HepG2 (cell line): Measurements from ENCODE around the gene RAD51C. TPM values are rescaled to one million over a fixed set of nuclear protein-coding genes. Genes with fewer than 3 reads are reported as not detected.
A peak's percentile ranks its signal among the peaks of the same experiment; 100 is the strongest.
"Not testable (repeated sequence)": the region's sequence is repeated elsewhere in the genome, so short reads cannot be mapped to it uniquely, and the experiment has no call there.

ENCODE experiments used
- ATAC-seq: fragments of 200-7000 bp; cut with Tn5 transposase; 3 replicates; pipeline ENCODE4 v1.9.1; 2020; ENCODE audit warnings: mild to moderate bottlenecking, moderate library complexity
- BruUV-seq: library from RNA; stranded (reverse); fragments of 400-500 nt; replicated peaks from 2 replicates; lab custom pipeline; 2021; lab: Mats Ljungman, UMichigan
- CTCF ChIA-PET: fragments of 300-600 bp; formaldehyde crosslinking; extraction: SDS; loops from one replicate; lab custom pipeline; 2021; ENCODE audit warnings: low total read pairs, inconsistent platforms, low intra/inter-chr PET ratio; lab: Yijun Ruan, JAX
- POLR2A ChIA-PET: fragments of 350-600 bp; sonication (Branson Sonifier 250); formaldehyde crosslinking; loops from one replicate; lab custom pipeline; 2020; ENCODE audit warnings: antibody characterized with exemption, inconsistent platforms; lab: Yijun Ruan, JAX
- DNase-seq: peaks from one replicate; pipeline ENCODE4 v3.0.0-alpha.2; 2015; ENCODE audit warnings: low spot score
- FAIRE-seq: peaks from 3 replicates; lab custom pipeline; 2011; peaks lifted over from hg19 to GRCh38; lab: Jason Lieb, UNC
- H2AFZ ChIP-seq: one replicate; pipeline ENCODE4 v1.6.1; 2011; ENCODE audit warnings: low read length, inconsistent platforms
- H3K27ac ChIP-seq: fragments of 300-600 bp; 3 replicates; pipeline ENCODE4 v1.8.0; 2011; ENCODE audit warnings: mixed run types, mild to moderate bottlenecking, mixed read lengths, low read length, inconsistent platforms; ENCODE audit not compliant: insufficient read depth; ENCODE audit errors: extremely low read length
- H3K27me3 ChIP-seq, 2 experiments: fragments of 200-600 bp in 1 of 2; 2 replicates in 1 of 2; 3 replicates in 1 of 2; pipeline versions ENCODE4 v1.6.0 to v1.8.0; 2011; ENCODE audit warnings: low read length in 2 of 2, mild to moderate bottlenecking in 2 of 2, moderate library complexity in 2 of 2, inconsistent platforms in 1 of 2; ENCODE audit not compliant: insufficient read depth in 2 of 2, control insufficient read depth in 1 of 2
- H3K36me3 ChIP-seq, 2 experiments: fragments of 200-600 bp in 1 of 2; replicated peaks in 1 of 2; 2 replicates in 1 of 2; 3 replicates in 1 of 2; pipeline versions ENCODE4 v1.5.1 to v1.8.0; 2011; ENCODE audit warnings: low read length in 2 of 2, inconsistent platforms in 1 of 2; ENCODE audit not compliant: insufficient read depth in 2 of 2, control insufficient read depth in 1 of 2
- H3K4me1 ChIP-seq: 2 replicates; pipeline ENCODE4 v1.5.1; 2012; ENCODE audit warnings: low read length, inconsistent platforms; ENCODE audit not compliant: insufficient read depth
- H3K4me2 ChIP-seq: 2 replicates; pipeline ENCODE4 v1.6.0; 2011; ENCODE audit warnings: low read depth, low read length, inconsistent platforms
- H3K4me3 ChIP-seq, 3 experiments: fragments of 200-600 bp in 1 of 3; sonication (generic), shearing (Covaris generic) in 1 of 3; replicated peaks in 1 of 3; 2 replicates each; pipeline ENCODE4 v1.5.1; 2011 to 2016; ENCODE audit warnings: low read length in 3 of 3, inconsistent platforms in 2 of 3, low read depth in 2 of 3, mild to moderate bottlenecking in 2 of 3, control low read depth in 1 of 3, mixed read lengths in 1 of 3; ENCODE audit not compliant: insufficient read depth in 1 of 3
- H3K79me2 ChIP-seq: one replicate; pipeline ENCODE4 v1.6.1; 2011; ENCODE audit warnings: low read length, inconsistent platforms; ENCODE audit not compliant: insufficient read depth
- H3K9ac ChIP-seq: 2 replicates; pipeline ENCODE4 v1.6.0; 2011; ENCODE audit warnings: mild to moderate bottlenecking, low read depth, low read length, inconsistent platforms; ENCODE audit not compliant: insufficient read depth
- H3K9me3 ChIP-seq: 2 replicates; pipeline ENCODE4 v1.5.1; 2012; ENCODE audit warnings: mild to moderate bottlenecking, low read length
- H4K20me1 ChIP-seq: 2 replicates; pipeline ENCODE4 v1.6.0; 2011; ENCODE audit warnings: inconsistent platforms, mild to moderate bottlenecking, low read length, moderate library complexity; ENCODE audit not compliant: insufficient read depth
- GATAD2A ChIP-seq: IDR thresholded peaks from 2 replicates; pipeline ENCODE4 v1.6.1; 2016
- MAFK ChIP-seq, 2 experiments: IDR thresholded peaks in 1 of 2; conservative IDR thresholded peaks in 1 of 2; 2 replicates each; pipeline ENCODE4 v1.6.1; 2011; ENCODE audit warnings: improper control_type of control experiment in 2 of 2, low read length in 2 of 2
- TFAP4 ChIP-seq: sonication (generic); IDR thresholded peaks from 2 replicates; pipeline ENCODE4 v1.6.1; 2016; ENCODE audit warnings: low read depth, borderline replicate concordance
- ZMYM2 ChIP-seq: sonication (generic); formaldehyde crosslinking; IDR thresholded peaks from 2 replicates; pipeline ENCODE4 v1.8.0; 2022; ENCODE audit warnings: mild to moderate bottlenecking, missing genetic modification reagents
- ZNF790 ChIP-seq: sonication (generic); formaldehyde crosslinking; IDR thresholded peaks from 2 replicates; pipeline ENCODE4 v1.8.0; 2022; ENCODE audit warnings: missing genetic modification reagents, mild to moderate bottlenecking, borderline replicate concordance
- WGBS: methylation state at CpG from one replicate; pipeline ENCODE4 v1.1.6; 2017; ENCODE audit warnings: low lambda C conversion rate; 5-methylcytosine and 5-hydroxymethylcytosine counted together
- in situ Hi-C: cut with HindIII; loops from 2 replicates; pipeline ENCODE4 v1.10.0; 2017; ENCODE audit warnings: low pct_unique_long_range_greater_than_20kb; ENCODE audit not compliant: extremely low pct_ligation_motif_present
- intact Hi-C: fragments of 100-400 bp; cut with micrococcal nuclease; formaldehyde crosslinking; loops from one replicate; pipeline ENCODE4 v1.10.0; 2022; ENCODE audit not compliant: unreplicated experiment
- polyA plus RNA-seq, 8 experiments: library from polyadenylated mRNA; depleted of rRNA in 3 of 8; stranded (reverse) in 7 of 8; unstranded in 1 of 8; fragments of >200 nt; fragmentation: Illumina TruSeq in 4 of 8; extraction: Trizol in 4 of 8; gene quantifications; 2 replicates each; pipeline versions ENCODE4 v1.2.1 to v1.2.3, GENCODE V29; 2011 to 2016; ENCODE audit warnings: low read depth in 4 of 8, missing spikeins in 1 of 8, mixed read lengths in 1 of 8; ENCODE audit not compliant: insufficient read depth in 1 of 8
- total RNA-seq, 5 experiments: library from RNA; depleted of rRNA; stranded (reverse); fragments of >200 nt; fragmentation: Illumina TruSeq; extraction: Trizol; gene quantifications; 2 replicates each; pipeline ENCODE4 v1.2.3, GENCODE V29; 2016; ENCODE audit warnings: low read depth in 1 of 5

RAD51C gene
- total and polyA plus RNA-seq, 2 of the 13 experiments (the other 11 are each of a cell fraction or from before 2014, with no cell fraction given), result 38.5 to 106 TPM

- not testable (repeated sequence) for H3K27me3 ChIP-seq, FAIRE-seq
- H3K27ac ChIP-seq, result peak overlapping the region; percentile 88
These were observed 34.2 kb upstream of the RAD51C start for GRCh38 chr17:58657962-58658803.

More at GRCh38 chr17:58657962-58658803, 34.2 kb upstream of the RAD51C start:
- H3K36me3 ChIP-seq, H4K20me1 ChIP-seq, in situ Hi-C loops: not testable (repeated sequence)
- TF ChIP-seq ZMYM2 (CRISPR knock-in tag) (peak; percentile 30; the same call in 1 of the 2 replicates), ZNF790 (0 out of 2 replicates have a peak, but pooled peaks have one; percentile 17), MAFK (conservative IDR thresholded peaks at IDR 0.05 in 1 of 2, IDR thresholded peaks at IDR 0.05 in 1 of 2; ENCODE audit: low read length in 2 of 2) (peak in 1 of 2 experiments; percentile 26; a peak in 1 of 4 replicates), TFAP4 (peak; percentile 12; the same call in 1 of the 2 replicates), GATAD2A (0 out of 2 replicates have a peak, but pooled peaks have one; percentile 9)
- TF ChIP-seq, all 625 proteins: peak for 5; not testable (repeated sequence) for 620
- Histone ChIP-seq H3K4me2 (peak overlapping the region; percentile 82), H2AFZ (peak overlapping the region; percentile 94), H3K9ac (peak overlapping the region; percentile 96), H3K4me3 (peak overlapping the region in 2 of 3 experiments; percentile 35 to 59; a peak in 2 of 6 replicates), H3K4me1 (peaks cover 14% of the 10 kb centered on the region)
- WGBS, result 56% methylated on average over 10 of the region's 10 CpGs
- peak; percentile 8; the same call in 2 of the 3 replicates for ATAC-seq
- DNase-seq, BruUV-seq, intact Hi-C loops, H3K9me3 ChIP-seq, CTCF ChIA-PET, H3K79me2 ChIP-seq: not testable (repeated sequence)
- POLR2A ChIA-PET, result interaction anchor here (0.6 to 5.6 kb wide), 14 partner anchors 10 to 497 kb away, joined by 3 to 154 read pairs (median 4); partner anchors contain the start of genes MTMR4, PRR11, RAD51C and SKA2
